GM12872 (cell line): Measurements from ENCODE around the gene LRCH2.

Source experiments
- TF ChIP-seq, protein P1 (sequence below): IDR thresholded peaks from 3 replicates; pipeline ENCODE4 v1.5.1; 2011; ENCODE audit warnings: low read depth, mild to moderate bottlenecking, low read length, moderate library complexity; ENCODE audit not compliant: insufficient read depth

Gene LRCH2

DNA sequence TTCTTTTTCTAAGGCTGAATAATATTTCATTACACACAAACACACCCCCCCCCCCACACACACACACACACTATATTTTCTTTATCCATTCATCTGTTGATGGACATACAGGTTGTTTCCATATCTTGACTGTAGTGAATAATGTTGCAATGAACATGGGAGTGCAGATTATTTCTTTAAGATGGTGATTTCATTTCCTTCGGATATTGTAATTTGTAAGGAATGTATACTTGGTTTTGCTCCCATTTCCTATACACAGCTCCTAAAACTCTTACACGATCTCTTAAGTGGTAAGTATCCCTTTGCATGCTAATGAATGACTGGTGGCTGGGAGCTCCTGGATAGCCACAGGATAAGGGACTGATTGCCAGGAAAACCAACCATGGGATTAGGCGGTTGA, 59.3 kb downstream of the LRCH2 start:
- TF ChIP-seq, protein P1, sequence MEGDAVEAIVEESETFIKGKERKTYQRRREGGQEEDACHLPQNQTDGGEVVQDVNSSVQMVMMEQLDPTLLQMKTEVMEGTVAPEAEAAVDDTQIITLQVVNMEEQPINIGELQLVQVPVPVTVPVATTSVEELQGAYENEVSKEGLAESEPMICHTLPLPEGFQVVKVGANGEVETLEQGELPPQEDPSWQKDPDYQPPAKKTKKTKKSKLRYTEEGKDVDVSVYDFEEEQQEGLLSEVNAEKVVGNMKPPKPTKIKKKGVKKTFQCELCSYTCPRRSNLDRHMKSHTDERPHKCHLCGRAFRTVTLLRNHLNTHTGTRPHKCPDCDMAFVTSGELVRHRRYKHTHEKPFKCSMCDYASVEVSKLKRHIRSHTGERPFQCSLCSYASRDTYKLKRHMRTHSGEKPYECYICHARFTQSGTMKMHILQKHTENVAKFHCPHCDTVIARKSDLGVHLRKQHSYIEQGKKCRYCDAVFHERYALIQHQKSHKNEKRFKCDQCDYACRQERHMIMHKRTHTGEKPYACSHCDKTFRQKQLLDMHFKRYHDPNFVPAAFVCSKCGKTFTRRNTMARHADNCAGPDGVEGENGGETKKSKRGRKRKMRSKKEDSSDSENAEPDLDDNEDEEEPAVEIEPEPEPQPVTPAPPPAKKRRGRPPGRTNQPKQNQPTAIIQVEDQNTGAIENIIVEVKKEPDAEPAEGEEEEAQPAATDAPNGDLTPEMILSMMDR: no peak

DNA sequence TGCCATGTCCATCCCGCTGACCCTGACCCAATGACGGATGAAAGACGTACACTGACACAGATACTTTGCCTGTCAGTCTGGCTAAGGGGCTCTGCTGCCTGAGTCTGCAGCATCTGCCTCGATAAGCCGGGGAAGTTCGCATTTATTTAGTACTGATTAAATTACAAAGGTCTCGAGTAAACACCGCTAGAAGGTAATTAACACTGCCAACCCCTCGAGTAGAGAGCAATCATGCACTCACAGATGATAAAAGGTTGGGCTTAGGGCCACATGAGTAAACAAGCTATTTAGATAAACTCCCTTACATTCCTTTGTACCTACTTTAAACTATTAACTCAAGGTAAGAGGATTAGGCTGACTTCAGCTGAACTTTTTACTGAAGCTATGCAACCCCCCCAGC, 60.7 kb downstream of the LRCH2 start:
- TF ChIP-seq, protein P1: no peak

DNA sequence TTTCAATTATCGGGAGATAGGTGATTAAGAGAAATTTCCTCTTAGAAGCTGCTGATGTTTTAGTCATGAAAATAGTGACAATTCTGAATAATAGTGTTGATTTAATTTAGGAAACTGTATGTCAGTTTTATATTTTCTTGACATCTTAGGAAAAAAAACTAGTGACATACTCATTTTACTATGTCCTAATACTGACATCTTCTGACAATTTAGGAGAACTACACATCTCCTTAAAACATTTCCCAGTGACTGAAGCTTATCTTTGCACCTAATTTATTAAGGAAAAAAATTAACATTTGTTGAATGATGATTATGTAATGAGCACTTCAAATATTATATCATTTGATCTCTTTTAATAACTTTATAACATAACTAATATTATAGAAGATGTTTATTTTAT, 86.7 kb downstream of the LRCH2 start:
- TF ChIP-seq, protein P1: peak; percentile 9; the same call in 1 of the 3 replicates

DNA sequence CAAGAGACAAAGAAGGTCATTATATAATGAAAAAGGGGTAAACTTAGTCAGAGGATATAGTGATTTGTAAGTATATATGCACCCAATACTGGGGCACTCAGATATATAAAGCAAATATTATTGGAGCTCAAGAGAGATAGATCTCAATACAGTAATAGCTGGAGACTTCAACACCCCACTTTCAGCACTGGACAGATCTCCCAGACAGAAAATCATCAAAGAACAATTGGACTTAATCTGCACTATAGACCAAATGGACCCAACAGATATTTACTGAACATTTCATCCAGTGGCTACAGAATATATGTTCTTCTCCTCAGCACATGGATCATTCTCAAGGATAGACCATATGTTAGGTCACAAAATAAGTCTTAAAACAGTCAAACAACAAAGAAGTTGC, 91.8 kb downstream of the LRCH2 start:
- TF ChIP-seq, protein P1: no peak

DNA sequence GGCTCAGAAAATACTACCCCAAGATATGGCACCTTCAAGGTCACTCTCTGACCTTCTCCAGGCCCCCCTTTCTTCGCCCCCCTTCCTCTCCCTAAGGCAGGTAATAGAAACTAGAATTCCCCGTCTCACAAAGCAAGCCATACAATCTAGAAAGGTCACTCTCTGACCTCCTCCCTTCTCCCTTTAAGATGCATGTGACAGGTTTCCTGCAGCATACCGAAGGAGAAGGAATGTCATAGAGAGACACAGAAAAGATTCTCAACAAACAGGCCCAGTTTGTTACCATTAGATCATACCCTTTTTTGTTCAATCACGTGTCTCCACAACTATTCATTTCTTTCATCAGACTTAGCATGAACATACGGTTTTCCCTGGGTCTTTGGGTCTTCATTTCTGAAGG, 95.9 kb downstream of the LRCH2 start:
- TF ChIP-seq, protein P1: no peak

DNA sequence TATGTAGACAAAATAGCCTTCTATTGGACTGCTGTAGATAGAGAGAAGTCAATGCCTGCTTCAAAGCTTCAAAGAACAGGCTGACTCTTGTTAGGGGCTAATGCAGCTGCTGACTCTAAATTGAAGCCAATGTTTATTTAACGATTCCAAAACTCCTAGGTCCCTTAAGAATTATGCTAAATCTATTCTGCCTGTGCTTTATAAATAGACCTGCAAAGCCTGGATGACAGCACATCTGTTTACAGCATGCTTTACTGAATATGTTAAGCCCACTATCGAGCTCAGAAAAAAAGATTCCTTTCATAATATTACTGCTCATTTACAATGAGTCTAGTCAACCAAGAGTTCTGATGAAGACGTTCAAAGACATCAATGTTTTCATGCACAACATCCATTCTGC, 99.5 kb downstream of the LRCH2 start:
- TF ChIP-seq, protein P1: no peak

DNA sequence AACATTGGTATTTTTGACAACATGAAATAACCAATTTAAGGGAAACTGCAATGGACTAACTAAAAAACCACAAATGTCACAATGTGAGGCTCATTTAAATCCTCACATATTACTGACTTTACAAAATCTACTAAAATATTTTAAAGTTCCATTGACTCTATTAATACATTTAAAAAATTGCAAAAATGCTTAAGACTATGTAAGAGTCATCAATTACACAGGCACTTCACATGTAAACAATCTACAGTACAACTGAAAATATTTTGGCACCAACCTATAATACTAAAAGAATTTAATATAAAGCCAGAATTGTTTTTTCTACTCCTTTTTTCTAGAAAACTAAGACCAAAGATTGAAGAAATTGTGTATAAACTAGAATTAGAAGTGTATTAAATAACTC, 121.5 kb downstream of the LRCH2 start:
- TF ChIP-seq, protein P1: no peak

DNA sequence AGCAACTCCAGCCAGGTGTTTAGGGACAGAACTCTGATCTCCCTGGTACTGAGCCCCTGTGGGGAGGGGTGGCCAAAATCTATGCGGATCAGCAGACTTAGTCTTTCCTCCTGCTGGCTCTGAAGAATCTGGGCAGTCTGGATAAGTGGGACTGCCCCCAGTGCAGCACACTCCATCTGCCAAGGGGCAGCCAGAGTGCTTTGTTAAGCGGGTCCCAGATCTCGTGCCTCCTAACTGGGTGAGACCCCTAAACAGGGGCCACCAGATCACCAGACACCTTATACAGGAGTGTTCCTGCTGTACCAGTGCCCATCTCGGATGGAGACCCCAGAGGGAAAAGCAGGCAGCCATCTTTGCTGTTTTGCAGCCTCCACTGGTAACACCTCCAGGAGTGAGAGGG, 135.0 kb downstream of the LRCH2 start:
- TF ChIP-seq, protein P1: no peak
